ENCODE measurements around the gene SDK2. TPM values are rescaled to one million over a fixed set of nuclear protein-coding genes. Genes with fewer than 3 reads are reported as not detected.

Gene SDK2
- total RNA-seq, 4 donors from 2014 or later = under 0.01 to 0.49 (median 0.08) TPM

DNA sequence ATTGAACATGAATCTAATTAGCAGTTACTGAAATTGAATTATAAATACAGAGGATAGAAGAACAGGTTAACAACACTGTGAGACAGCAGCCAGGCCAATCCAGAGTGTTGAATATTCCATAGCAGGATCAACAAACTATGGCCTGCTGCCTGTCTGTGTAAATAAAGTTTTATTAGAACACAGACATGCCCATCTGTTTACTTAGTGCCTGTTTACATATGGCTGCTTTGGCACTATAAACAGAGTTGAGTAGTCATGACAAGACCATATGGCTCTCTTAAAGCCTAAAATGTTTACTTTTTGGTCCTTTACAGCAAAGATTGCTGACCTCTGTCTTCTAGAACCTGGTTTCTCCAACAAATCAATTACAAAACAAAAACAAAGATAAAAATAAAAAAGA is 217.0 kb downstream of the SDK2 start:
- TF ChIP-seq, protein P1, sequence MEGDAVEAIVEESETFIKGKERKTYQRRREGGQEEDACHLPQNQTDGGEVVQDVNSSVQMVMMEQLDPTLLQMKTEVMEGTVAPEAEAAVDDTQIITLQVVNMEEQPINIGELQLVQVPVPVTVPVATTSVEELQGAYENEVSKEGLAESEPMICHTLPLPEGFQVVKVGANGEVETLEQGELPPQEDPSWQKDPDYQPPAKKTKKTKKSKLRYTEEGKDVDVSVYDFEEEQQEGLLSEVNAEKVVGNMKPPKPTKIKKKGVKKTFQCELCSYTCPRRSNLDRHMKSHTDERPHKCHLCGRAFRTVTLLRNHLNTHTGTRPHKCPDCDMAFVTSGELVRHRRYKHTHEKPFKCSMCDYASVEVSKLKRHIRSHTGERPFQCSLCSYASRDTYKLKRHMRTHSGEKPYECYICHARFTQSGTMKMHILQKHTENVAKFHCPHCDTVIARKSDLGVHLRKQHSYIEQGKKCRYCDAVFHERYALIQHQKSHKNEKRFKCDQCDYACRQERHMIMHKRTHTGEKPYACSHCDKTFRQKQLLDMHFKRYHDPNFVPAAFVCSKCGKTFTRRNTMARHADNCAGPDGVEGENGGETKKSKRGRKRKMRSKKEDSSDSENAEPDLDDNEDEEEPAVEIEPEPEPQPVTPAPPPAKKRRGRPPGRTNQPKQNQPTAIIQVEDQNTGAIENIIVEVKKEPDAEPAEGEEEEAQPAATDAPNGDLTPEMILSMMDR (IDR thresholded peaks at IDR 0.05; ENCODE audit: low read depth) = no peak

DNA sequence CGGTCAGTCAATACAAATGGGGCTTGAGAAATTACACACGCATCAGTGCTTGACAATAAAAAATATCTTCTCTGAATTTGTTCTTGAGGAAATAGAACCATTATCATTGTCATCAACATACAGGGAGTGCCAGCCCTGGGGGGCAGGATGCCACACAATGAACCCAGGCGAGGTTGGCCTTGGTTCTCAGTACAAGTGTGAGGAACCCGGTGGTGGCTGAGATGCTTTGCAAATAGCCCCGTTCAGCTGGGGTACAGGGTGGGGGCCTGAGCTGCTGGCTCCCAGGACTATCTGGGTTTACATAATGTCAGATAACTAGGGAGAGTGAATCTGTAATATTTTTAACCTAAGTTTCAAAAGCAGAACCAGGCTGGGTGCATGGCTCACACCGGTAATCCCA is 219.7 kb downstream of the SDK2 start:
- TF ChIP-seq, protein P1 (IDR thresholded peaks at IDR 0.05; ENCODE audit: low read depth) = no peak

DNA sequence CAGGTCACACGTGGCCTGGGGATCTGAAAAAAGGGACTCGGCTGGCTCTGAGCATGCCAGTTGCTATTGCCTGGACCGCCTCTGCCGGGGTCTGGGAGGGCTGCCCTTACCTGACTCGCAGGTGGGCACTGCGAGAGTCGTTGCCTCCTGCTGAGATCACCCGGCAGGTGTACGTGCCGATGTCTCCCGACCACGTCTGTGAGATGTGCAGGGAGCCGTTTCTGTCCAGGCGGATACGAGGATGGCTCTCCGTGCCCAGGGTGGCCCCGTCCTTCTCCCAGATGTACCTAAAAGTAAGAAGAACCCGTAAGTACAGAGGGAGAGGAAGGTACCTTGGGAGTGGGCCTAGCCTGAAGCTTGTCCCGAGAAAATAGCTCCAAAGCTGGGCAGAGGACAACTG is 220.4 kb downstream of the SDK2 start:
- TF ChIP-seq, protein P1 (IDR thresholded peaks at IDR 0.05; ENCODE audit: low read depth) = no peak

DNA sequence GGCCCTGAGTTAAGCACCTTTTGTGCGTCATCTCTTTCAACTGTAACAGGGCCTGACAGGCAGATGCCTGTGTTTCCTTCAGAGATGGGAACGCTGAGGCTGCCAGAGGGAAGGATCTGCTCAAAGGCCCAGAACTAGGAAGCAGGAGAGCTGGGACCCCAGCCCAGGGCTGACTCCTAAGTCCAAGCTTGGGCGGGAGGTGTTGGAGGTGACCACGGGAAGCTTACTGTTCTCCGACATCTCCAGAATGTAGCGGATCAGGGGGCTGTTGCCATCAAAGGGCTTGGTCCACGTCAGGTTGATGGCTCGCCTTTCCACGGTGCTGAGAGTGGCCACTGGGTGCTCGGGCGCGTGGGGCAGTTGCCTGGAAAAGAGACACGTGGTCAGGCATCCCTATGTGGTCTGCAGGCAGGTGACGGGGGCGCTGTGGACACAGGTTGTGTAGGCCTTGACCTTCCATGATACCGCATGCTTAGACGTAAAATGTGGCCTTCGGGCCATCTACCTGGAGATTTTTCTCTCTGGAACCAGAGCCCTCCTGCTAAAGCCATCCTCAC is 221.0 kb downstream of the SDK2 start:
- TF ChIP-seq, protein P1 (IDR thresholded peaks at IDR 0.05; ENCODE audit: low read depth) = no peak

DNA sequence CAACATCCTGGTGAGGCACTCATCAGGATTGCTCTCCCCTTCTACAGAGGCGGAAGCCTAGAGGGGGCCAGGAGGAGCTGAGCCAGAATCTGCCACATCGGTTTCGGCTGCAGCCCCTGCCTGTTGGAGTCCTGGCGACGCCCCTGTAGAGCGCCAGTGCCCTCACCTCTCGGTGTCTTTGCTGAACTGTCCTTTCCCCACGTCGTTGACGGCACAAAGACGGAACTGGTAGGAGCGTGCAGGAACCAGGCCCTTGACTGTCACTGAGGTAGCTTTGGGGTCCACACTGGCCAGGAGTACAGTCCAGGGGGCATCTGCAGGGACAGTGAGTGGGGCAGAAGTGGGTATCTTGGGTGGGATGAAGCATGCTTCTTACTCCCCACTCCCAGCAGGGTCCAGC is 222.1 kb downstream of the SDK2 start:
- TF ChIP-seq, protein P1 (IDR thresholded peaks at IDR 0.05; ENCODE audit: low read depth) = no peak

DNA sequence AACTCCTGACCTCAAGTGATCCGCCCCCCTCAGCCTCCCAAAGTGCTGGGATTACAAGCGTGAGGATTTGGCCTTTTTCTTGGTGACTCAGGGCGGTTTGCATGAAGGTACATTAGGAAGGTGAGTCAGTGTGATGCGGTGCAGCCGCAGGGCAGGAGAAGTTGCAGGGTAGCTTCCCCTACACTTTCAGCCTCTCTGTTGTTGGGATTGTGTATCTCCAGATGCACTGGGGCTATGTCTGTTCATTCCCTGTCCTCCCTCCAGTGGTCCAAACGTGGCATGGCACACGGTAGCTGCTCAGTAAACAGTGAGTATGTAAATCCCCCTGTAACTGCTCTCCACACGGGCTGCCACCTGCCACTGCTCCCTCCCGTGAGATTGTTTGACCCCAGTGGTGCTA is 223.3 kb downstream of the SDK2 start:
- TF ChIP-seq, protein P1 (IDR thresholded peaks at IDR 0.05; ENCODE audit: low read depth) = no peak

DNA sequence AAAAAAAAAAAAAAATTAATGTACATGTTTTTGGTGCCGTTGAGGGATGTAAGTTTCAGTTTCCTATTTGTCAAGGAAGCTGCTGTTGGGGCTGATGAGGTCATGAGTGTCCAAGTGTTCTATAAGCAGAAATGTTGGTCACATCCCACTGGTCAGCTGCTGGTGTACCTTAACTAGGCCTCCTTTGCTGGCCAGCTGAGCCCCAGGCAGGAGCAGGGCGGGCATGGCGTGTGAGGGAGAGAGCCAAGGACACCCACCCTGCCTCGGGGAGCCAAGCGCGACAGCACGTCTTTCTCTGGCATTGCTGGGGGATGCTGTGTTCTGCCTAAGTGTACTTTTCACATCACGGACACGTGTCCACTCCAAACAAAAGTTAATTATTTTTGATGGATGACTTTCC is 224.4 kb downstream of the SDK2 start:
- TF ChIP-seq, protein P1 (IDR thresholded peaks at IDR 0.05; ENCODE audit: low read depth) = no peak
